Measurements from ENCODE around the gene C17orf100.

Gene C17orf100

DNA sequence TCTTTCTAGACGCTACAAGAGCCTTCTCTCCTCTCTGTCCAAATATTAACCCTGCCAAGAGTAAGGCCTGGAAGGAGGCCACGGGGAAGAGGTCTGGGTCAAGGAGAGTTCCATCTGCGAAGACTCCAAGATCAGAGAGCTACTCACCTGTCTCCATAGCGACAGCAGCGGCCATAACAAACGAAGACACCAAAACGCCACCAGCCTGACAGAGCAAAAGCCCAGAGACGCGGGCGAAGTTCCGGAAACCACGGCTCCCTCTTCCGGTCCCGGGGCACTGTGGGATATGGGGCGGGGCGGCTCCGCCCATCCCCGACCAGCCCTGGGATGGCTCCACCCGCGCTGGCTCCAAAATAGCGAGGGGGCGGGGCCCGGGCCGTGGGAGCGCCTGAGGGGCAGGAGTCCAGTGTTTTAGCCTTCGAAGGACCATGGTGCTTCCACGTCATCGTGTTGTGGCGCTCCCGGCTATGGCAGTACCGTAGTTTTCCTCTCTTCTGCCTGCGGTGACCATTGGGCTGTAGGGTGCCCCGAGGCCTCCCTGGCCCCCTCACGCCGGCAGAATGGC lies at the start of gene C17orf100, which contains the start of gene MED31:
Gene C17orf100 (plus strand): TSS at position 409 of the 565 bp plus-strand sequence. CDS start 152 bp downstream, at position 561.
Gene MED31 (minus strand): TSS at position 252 of the 565 bp plus-strand sequence. CDS start 77 bp downstream, at position 175.
- peak; percentile 97 for DNase-seq

DNA sequence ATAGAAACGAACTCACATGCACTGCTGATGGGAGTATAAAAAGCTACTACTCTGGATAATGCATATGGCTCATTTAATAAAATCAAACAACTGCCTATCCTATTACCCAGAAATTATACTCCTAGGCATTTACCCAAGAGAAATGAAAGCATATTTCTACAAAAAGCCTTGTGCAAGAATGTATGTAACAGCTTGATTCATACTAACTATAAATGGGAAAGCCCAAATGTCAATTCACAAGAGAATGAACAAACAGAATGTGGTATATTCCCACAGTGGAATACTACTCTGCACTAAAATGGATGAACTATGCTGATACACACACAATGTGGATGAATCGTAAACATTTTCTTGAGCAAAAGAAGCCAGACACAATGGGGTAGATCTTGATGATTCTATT lies 49.4 kb upstream of the C17orf100 start:
- no peak for DNase-seq

DNA sequence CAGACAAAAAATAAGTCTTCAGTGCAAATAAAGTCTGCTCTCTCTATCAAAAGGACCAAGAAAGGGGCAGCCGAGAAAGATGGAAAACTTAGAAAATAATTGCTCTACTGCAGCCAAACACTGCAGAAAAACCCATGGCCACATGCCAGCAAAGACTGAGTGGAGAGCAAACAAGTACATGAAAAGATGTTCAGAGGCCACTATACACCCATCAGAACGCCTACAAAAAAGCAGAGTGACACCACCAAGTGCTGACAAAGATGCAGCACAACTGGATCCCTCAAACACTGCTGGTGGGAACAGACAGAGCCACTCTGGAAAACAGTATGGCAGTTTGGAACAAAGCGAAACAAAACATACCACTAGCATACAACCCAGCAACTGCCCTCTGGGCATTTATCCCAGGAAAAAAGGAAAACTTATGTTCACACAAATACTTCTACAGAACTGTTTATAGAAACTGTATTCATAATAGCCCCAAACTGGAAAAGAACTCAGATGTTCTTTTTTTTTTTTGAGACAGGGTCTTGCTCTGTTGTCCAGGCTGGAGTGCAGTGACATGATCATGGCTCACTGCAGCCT lies 47.7 kb upstream of the C17orf100 start:
- no peak for DNase-seq

DNA sequence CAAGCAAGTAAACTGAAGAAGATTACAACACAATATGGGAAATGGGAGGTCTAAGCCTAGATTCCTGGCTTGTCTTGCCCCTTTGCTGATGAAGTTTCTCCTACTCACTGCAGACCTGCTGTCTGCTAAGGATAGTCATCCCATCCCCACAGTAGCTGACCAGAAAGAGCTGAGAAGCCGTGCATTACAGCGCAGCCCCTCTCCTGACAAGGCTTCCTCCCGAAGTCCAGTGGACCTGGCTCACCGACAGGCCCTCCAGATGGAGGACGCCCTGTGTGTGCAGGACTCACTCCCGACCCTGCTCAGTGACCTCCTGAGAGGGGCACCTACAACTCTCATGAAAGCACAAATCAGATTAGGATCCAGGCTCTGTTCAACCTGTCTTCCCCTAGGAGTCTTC lies 46.4 kb upstream of the C17orf100 start:
- DNase-seq, result no peak

DNA sequence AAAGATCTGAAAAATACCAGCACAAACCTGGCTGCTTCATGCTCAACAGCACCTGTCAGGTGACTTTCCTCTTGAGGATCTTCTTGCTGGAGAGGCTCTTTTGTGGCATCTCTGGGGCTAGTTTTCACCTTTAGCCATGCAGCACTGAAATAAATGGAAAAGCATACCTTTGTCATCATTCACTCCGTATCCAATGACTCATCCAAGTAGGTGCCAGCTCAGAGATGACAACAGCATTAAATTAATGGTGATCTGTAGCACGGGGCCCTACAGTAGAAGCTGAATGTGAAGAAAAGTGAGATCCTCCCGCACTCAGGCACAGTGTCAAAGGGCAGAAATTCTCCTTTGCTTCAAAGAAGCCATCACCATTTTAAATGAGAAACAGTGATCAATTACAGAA lies 43.2 kb upstream of the C17orf100 start:
- DNase-seq, result no peak

DNA sequence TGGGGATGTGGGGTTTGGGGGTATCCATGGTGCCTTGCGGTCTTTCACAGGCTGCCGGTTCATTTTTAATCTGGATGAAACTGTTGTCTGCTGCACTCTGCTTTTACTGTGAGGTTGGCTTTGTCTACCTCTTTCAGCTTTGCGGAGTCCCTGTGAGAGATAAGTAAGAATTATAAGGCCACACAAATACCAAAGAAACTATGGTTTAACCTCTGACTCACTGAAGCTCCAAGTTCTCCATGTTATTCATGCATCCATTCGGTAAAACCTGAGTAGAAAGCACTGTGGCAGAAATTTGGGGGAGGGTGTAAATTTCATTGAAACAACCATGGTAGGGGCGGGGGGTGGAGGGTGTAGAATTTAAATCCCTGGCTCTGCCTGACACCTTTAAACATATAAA lies 41.6 kb upstream of the C17orf100 start:
- DNase-seq, result no peak

DNA sequence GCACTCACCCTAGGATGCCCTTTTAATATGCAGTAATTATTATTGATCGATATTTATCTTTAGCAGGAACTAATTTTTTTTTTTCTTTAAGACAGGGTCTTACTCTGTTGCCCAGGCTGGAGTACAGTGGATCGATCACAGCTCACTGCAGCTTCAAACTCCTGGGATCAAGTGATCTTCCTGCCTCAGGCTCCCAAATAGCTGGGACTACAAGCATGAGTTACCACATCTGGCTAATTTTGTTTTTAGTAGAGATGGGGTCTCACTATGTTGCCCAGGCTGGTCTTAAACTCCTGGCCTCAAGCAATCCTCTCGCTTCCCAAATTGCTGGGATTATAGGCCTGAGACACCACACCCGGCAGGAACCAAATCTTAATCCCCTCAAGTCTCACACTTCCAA lies 40.3 kb upstream of the C17orf100 start:
- DNase-seq, result no peak

DNA sequence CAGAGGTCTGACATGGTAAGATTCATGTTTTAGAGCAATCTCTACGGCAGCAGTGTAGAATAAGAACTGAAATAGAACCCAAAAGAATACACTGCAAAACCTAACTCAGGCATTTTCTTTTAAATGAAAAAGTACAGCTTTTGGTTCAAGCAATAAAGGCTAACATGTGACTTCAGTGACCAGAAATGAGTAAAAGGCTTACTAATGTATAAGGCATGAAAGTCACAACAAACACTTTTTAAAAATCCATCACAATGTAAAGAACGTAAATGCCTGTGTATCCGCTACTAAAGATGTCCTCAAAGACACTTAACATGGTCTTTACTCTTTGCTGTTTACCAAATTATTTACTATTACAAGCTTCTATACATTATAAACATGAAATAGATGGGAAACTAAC lies 27.6 kb upstream of the C17orf100 start:
- no peak for DNase-seq

DNA sequence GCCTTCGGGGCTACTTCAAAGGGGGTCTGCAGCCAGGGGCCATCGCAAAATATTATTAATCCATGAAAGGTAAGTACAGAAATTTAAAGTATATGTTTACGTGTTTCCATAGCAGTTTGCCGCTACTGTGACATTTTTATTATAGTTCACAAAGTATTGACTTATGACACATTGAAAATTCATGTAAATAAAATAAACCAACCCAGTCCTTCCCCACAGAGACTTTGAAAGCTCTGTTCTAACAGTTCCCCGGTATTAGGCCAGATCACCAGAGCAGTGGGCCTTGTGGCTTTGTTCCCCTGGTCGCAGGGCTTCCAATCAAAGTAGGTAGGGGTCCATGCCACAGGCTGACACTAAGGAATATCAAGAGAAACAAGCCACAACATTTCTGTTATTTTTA lies 24.9 kb upstream of the C17orf100 start:
- DNase-seq, result no peak

DNA sequence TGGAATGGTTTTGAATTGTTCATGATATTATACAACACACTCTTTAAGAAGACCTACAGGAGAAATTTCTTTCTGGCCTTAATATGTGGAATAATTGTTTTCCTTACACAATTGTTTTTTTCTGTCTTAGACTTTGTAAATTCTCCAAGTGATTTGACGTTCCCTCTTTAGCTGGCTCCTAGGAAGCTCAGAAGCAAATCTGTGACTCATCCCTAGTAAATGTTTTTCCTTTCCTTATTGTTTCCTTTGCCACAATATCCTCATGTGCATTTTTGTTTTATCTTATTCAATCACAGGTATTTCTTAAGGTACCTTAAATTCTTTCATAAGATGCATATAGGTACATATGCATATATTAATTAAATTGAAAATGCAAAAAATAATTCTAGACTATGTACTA lies 24.5 kb upstream of the C17orf100 start:
- no peak for DNase-seq

DNA sequence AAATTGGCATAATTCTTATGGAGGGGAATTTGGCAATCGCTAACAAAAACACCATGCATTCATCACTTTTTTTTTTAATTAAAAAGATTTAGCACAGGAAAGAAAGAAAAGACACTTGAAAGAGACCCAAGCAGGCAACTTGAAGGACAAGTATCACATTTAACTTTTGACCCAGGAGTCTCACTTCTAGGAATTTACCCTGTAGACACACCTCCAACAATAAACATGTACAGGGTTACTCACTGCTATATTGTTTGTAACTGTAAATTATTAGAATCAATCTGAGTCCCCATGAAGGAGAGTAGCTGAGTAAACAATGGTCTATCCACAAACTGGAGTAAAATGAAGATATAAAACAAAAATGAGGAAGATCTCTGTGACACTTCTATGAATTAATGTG lies 21.2 kb upstream of the C17orf100 start:
- DNase-seq, result no peak

DNA sequence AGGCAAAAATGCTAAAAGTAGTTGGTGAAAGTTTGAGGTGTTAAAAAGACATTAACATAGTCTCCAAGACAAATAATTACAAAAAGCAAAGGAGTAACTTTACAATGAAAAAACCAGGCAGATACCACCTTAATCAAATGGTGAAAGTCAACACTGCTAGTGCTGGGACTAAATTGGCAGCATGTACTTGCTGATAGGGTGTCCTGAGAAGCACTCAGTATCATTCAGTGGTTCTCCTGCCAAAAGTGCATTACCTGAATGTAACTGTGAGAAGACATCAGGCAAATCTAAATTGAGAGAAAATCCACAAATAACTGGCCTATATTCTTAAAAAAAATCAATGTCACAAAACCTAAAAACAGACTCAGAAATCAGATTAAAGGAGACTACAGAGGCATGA lies 19.0 kb upstream of the C17orf100 start:
- no peak for DNase-seq

DNA sequence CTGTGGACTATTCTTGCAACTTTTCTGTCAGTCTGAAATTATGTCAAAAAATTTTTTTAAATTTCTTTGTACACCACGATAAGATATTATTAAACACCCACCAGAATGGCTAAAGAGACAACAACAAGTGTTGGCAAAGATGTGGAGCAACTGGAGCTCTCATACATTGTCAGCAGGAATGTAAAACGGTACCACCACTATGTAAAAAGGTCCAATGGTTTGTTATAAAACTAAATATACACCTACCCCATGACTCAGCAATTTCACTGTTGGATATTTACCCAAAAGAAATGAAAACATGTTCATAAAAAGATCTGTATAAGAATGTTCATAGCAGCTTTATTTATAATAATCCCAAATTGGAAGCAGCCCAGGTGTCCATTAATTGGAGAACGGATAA lies 18.3 kb upstream of the C17orf100 start:
- DNase-seq, result no peak

DNA sequence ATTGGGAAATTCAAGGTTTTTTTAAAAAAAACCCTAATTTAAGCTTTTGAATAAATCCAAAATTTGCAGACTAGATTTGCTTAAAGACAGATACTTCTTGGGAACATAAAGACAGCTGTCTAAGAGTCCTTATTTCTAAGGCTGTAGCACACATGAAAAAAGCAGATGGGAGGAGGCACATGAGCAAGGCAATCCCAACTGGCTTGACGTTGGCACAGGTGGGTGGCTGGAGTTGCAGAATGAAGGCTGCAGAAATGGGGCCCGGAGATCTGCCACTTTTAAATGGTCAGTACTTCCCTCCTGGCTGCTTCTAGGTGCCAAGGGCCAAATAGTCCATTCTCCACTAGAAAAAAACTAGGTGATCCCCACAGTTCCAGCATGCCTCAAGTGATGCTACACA lies 15.5 kb upstream of the C17orf100 start:
- no peak for DNase-seq

DNA sequence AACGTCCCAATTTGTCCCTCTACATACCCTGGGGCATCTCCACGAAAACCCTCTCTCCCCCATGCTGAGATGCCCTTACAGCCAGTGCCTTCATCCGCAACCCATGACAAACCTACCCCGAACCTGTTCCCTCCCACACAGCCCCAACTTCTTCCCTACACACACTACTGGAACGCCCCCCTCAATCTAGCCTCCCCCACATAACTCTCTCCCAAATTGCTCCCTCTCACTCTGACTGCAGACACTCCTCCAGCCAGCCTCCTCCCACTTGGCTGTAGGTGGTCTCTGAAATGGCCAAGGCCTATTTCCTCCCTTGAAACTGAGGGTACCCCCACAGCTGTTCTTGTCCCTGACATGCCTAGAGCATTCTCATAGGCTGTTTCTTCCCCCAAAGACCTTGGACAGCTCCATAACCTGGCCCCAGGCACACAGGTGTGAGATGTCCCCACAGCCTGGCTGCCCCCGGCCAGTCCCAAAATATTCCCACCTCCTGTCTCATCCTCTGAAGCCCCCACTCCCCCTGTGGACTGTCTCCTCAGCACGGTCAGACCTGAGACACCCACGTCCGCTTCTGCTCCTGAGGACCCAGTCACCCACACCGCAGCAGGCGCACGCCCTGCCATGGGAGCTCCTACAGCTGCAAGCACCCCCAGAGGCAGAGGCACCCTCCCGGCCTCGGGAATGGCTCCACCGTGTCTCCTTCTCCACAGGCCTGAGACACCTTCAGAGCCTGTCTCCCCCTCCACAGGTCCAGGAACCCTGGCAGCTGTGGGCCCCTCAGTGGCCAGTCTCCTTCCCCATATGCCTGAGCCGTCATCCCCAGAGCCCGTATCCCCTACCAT lies 14.7 kb upstream of the C17orf100 start:
- DNase-seq, result no peak

DNA sequence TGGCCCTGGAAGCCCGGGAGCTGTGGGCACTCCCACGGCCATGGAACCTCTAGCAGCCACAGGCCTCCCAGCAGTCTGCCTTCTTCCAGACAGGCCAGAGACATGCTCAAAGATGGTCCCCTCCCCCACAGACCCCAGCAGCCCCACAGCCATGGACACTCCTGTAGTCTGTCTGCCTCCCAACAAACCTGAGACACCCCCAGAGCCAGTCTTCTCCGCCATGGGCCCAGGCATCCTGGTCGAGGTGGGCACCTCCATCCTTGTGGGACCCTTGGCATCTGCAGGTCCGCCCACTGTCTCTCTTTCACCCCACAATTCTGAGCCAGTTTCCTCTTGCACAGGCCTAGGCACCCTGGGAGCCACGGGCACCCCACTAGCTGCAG lies 14.1 kb upstream of the C17orf100 start:
- DNase-seq, result no peak

DNA sequence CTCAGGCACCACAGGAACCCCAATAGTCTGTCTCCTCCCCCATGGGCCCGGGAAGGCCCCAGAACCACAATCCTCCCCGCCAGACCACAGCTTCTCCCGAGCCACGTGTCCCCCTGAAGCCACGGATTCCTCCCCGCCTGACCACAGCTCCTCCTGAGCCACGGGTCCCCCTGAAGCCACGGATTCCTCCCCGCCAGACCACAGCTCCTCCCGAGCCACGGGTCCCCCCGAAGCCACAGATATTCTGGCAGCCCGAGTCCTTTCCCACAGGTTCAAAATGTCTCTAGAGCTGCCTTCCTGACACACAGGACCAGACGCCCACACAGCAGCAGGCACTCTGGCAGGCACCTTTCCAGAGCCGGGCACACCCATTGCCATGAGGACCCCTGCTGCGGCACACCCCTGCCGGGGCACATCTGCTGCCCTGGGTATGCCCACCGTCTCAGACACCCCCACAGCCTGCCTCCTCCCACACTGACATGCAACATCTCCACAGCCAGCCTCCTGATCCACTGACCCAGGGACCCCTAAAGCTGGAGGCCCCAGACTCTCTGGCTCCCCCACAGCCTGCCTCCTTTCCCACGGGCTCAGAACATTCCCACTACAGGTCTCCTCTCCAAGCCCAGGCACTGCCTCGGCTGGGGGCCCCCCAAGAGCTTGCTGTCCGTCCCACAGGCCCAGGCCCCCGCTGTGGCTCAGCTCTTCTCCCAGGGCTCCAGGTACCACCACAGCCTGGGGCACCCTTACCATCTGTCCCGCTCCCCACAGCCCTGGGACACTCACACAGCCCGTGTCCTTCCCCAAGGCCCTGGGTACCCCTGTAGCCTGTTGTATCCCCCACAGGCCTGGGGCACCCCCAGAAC lies 13.3 kb upstream of the C17orf100 start:
- no peak for DNase-seq

DNA sequence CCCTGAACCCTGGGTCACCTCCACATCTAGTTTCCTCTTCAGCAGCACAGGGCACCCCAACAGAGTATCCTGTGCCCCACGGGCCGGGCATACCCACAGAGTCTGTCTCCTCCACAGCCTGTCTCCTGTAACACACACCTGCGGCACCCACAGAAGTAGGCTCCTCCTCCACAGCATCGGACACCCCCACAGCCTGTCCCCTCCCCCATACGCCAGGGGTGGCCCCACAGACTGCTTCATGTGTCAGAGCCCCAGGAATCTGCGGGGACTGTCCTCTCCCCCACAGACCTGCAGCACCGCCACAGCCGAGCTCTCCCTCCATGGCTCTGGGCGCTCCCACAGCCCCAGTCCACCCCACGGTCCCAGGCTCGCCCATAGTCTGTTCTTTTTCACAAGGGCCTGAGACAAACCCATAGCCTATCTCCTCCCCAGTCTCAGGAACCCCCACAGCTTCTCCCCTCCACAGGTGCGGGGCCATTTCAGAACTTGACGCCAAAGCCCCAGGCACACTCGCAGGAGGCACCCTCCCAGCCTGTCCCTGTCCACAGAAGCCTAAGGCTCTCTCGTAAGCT lies 12.5 kb upstream of the C17orf100 start:
- DNase-seq, result no peak

DNA sequence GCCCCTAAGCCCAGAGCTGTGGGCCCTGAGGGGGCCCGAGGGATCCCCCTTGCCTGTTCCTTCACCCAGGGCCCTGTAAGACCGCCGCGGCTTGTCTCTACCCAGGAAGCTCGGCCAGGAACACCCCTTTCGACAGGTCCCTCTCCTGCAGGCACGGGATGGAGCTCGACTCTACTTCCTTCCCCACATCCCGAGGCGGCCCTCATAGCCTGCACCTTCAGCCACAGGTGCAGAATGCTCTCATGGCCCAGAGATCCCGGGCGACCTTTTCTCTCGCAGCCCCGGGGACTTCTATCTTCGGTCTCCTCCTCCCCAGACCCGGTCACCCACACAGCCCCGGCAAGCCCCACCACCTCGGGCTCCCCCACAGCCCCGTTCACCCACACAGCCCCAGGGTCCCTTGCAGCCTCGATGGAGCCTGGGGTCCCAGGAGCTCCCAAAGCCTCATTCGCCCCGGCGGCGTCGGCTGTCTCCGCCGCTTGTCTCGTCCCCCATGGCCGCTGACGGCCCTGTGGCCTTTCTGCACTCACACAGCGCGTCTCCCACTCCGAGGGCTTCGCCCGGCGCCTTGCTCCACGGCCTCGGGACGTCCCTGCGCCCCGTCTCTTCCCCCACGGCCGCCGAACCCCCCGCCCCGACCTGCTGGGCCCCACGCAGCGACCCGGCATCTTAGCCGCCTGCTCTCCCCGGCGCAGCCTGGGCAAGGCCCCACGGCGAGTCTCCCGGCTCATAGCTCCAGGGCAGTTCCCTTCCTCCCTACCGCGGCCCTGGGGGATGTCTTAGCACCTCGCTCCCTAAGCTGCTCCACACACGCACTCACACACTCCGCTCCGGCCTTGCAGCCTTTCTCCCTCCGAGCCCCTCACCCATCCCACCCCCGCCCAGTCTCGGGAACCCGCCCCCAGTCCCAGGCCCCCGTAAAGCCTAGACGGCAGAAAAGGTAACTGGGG lies 11.7 kb upstream of the C17orf100 start:
- no peak for DNase-seq

DNA sequence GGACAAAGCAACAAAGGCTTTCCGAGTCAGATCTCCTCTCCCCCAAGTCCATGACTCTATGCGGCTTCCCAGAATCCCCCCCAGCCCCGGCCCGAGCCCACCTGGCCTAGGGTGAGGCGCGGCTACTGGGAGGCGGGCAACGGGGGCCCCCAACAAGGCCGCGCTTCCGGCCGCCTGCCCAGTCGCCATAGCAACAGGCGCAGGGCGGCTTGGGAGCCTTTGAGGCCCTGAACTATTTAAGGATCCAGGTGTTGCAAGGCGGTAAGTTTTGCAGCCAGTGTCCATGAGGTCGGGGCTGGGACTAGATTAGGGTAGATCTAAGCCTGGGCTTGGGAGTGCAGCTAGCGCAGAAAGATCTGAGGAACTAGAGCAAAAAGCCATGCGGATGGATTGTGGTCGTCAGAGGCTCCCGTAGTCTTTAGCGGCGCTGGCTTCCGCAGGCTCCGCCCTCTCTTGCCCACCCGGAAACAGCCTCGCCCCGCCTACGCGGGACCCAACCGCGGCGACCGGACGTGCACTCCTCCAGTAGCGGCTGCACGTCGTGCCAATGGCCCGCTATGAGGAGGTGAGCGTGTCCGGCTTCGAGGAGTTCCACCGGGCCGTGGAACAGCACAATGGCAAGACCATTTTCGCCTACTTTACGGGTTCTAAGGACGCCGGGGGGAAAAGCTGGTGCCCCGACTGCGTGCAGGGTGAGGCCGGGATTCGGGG lies 10.9 kb upstream of the C17orf100 start, which contains the start of the genes KIAA0753 and TXNDC17:
Gene KIAA0753 (minus strand): TSS at position 176 of the 711 bp plus-strand sequence. CDS start 5,608 bp downstream, outside the sequence.
Gene TXNDC17 (plus strand): TSS at position 525 of the 711 bp plus-strand sequence. CDS start 23 bp downstream, at position 548.
- DNase-seq, result peak; percentile 91
